Smooth muscle cell (in vitro differentiated cells): ENCODE results near the gene SUOX. TPM values are rescaled to one million over a fixed set of nuclear protein-coding genes. Genes with fewer than 3 reads are reported as not detected.
"Not testable (repeated sequence)": the region's sequence is repeated elsewhere in the genome, so short reads cannot be mapped to it uniquely, and the experiment has no call there.

Experiments
- DNase-seq: peaks from one replicate; lab custom pipeline; 2025; ENCODE audit not compliant: unreplicated experiment; lab: John Stamatoyannopoulos, UW
- H2AFZ ChIP-seq: fragments of 200-600 bp; sonication (generic); 2 replicates; pipeline ENCODE4 v1.6.0; 2016; ENCODE audit warnings: antibody characterized with exemption, low read depth, mild to moderate bottlenecking
- H3F3A ChIP-seq: fragments of 200-600 bp; sonication (generic); 2 replicates; pipeline ENCODE4 v1.6.0; 2017; ENCODE audit warnings: antibody characterized with exemption, low read depth
- H3K27ac ChIP-seq: fragments of 200-600 bp; sonication (generic); 2 replicates; pipeline ENCODE4 v1.5.1; 2016; ENCODE audit warnings: low read depth, mild to moderate bottlenecking
- H3K27me3 ChIP-seq: fragments of 200-600 bp; sonication (generic); 2 replicates; pipeline ENCODE4 v1.6.1; 2016; ENCODE audit warnings: low read depth, mild to moderate bottlenecking
- H3K36me3 ChIP-seq: fragments of 200-600 bp; sonication (generic); 2 replicates; pipeline ENCODE4 v1.5.1; 2016; ENCODE audit warnings: low read depth
- H3K4me1 ChIP-seq: fragments of 200-600 bp; sonication (generic); 2 replicates; pipeline ENCODE4 v1.5.1; 2016; ENCODE audit warnings: low read depth
- H3K4me2 ChIP-seq: fragments of 200-600 bp; sonication (generic); 2 replicates; pipeline ENCODE4 v1.6.0; 2016; ENCODE audit warnings: mild to moderate bottlenecking
- H3K4me3 ChIP-seq: fragments of 200-600 bp; sonication (generic); 2 replicates; pipeline ENCODE4 v1.5.1; 2016; ENCODE audit warnings: mild to moderate bottlenecking
- H3K79me2 ChIP-seq: fragments of 200-600 bp; sonication (generic); 2 replicates; pipeline ENCODE4 v1.6.0; 2016; ENCODE audit warnings: low read depth, mild to moderate bottlenecking
- H3K9ac ChIP-seq: fragments of 200-600 bp; sonication (generic); 2 replicates; pipeline ENCODE4 v1.6.0; 2016; ENCODE audit warnings: low read depth
- H3K9me3 ChIP-seq: fragments of 200-600 bp; sonication (generic); replicated peaks from 2 replicates; pipeline ENCODE4 v1.5.1; 2016; ENCODE audit warnings: low read depth
- H4K20me1 ChIP-seq: fragments of 200-600 bp; sonication (generic); 2 replicates; pipeline ENCODE4 v1.6.0; 2016; ENCODE audit warnings: low read depth
- WGBS: methylation state at CpG from one replicate; pipeline ENCODE4 v1.1.7; 2016; ENCODE audit warnings: low lambda C conversion rate; 5-methylcytosine and 5-hydroxymethylcytosine counted together
- polyA plus RNA-seq: library from polyadenylated mRNA; unstranded; fragments of >200 nt; fragmentation: Nextera tagmentation; extraction: Ambion mirVana; gene quantifications from 2 replicates; pipeline ENCODE4 v1.2.1, GENCODE V29; 2016
- total RNA-seq: library from RNA; depleted of rRNA; stranded (reverse); fragments of >200 nt; gene quantifications from 2 replicates; pipeline ENCODE4 v1.2.3, GENCODE V29; 2014
- TF ChIP-seq, protein P1 (sequence below): fragments of 200-600 bp; sonication (generic); IDR thresholded peaks from 2 replicates; pipeline ENCODE4 v1.5.1; 2017; ENCODE audit warnings: borderline replicate concordance, mild to moderate bottlenecking, antibody characterized with exemption; ENCODE audit not compliant: insufficient read depth, poor library complexity, severe bottlenecking

SUOX gene
- total and polyA plus RNA-seq, 2 experiments from 2014 or later = 12.8 to 19.1 TPM

DNA sequence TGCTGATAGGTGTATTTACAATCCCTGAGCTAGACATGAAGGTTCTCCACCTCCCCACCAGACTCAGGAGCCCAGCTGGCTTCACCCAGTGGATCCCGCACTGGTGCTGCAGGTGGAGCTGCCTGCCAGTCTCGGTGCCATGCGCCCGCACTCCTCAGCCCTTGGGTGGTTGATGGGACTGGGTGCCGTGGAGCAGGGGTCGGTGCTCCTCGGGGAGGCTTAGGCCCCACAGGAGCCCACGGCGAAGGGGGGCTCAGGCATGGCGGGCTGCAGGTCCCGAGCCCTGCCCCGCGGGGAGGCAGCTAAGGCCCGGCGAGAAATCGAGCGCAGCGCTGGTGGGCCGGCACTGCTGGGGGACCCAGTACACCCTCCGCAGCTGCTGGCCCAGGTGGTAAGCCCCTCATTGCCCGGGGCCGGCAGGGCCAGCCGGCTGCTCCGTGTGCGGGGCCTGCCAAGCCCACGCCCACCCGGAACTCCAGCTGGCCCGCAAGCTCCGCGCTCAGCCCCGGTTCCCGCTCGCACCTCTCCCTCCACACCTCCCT, 3.0 kb downstream of the SUOX start:
- not testable (repeated sequence) for H3K4me2 ChIP-seq, H2AFZ ChIP-seq, H3K27me3 ChIP-seq, H3K9ac ChIP-seq, DNase-seq, H3K4me3 ChIP-seq, H4K20me1 ChIP-seq, H3K4me1 ChIP-seq, H3F3A ChIP-seq, H3K79me2 ChIP-seq, H3K36me3 ChIP-seq, H3K27ac ChIP-seq, H3K9me3 ChIP-seq
- 99% methylated on average over 27 of the region's 33 CpGs for WGBS

DNA sequence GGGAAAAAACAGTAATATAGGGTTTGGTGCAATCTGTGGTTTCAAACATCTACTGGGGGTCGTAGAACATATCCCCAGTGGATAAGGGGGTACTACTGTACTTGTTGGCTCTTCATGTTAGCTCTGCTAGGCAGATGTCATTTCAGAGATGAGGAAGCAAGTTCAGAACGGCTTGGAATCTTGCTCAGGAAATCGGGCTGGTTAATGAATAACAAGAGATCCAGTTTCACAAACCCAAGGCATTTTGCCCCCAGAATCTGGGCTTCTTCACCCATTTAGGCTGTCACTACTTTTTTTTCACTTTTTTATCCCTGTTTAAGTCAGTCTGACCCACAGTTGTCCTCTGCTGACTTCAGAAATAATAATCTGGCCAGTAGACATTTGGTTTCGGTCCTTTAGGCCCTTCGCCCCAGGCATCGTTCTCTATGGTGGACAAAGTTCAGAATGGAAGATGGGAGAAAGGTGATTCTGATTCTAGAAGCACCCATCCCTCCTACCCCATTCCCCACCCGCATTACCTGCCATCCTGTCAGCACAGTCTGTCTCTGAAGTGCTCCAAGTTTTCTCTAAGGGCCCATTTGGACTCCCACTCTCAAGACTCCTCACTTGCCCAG, 4.5 kb downstream of the SUOX start:
- Histone ChIP-seq H3K27ac (no peak overlapping the region), H2AFZ (no peak overlapping the region), H3K79me2 (peaks cover 5% of the 10 kb centered on the region), H3K4me3 (no peak overlapping the region), H3K4me2 (no peak overlapping the region), H3K9ac (no peak overlapping the region), H3F3A (peaks cover 2% of the 10 kb centered on the region), H3K36me3 (no peaks in the 10 kb centered on the region), H4K20me1 (no peaks in the 10 kb centered on the region), H3K4me1 (peaks cover 5% of the 10 kb centered on the region), H3K9me3 (no peaks in the 10 kb centered on the region), H3K27me3 (no peaks in the 10 kb centered on the region)
- WGBS = 93% methylated on average over 7 of the region's 7 CpGs
- TF ChIP-seq, protein P1, sequence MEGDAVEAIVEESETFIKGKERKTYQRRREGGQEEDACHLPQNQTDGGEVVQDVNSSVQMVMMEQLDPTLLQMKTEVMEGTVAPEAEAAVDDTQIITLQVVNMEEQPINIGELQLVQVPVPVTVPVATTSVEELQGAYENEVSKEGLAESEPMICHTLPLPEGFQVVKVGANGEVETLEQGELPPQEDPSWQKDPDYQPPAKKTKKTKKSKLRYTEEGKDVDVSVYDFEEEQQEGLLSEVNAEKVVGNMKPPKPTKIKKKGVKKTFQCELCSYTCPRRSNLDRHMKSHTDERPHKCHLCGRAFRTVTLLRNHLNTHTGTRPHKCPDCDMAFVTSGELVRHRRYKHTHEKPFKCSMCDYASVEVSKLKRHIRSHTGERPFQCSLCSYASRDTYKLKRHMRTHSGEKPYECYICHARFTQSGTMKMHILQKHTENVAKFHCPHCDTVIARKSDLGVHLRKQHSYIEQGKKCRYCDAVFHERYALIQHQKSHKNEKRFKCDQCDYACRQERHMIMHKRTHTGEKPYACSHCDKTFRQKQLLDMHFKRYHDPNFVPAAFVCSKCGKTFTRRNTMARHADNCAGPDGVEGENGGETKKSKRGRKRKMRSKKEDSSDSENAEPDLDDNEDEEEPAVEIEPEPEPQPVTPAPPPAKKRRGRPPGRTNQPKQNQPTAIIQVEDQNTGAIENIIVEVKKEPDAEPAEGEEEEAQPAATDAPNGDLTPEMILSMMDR = no peak
- no peak for DNase-seq

DNA sequence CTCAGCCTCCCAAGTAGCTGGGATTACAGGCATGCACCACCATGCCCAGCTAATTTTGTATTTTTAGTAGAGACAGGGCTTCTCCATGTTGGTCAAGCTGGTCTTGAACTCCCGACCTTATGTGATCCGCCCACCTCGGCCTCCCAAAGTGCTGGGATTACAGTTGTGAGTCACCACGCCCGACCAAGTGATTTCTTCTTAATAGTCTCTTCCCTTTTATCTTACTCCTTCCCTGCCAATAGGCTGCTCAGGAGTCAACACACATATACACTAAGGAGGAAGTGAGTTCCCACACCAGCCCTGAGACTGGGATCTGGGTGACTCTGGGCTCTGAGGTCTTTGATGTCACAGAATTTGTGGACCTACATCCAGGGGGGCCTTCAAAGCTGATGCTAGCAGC, 6.3 kb downstream of the SUOX start:
- not testable (repeated sequence) for H3K27ac ChIP-seq, H2AFZ ChIP-seq, DNase-seq, H3K36me3 ChIP-seq, H3K4me1 ChIP-seq, H3K9ac ChIP-seq, H3K79me2 ChIP-seq, H4K20me1 ChIP-seq, H3K9me3 ChIP-seq, H3K27me3 ChIP-seq, H3F3A ChIP-seq, H3K4me3 ChIP-seq, H3K4me2 ChIP-seq
- 87% methylated on average over 5 of the region's 5 CpGs for WGBS

GRCh38 chr12:56004211-56004610, 7.1 kb downstream of the SUOX start:
- Histone ChIP-seq H3F3A (no peaks in the 10 kb centered on the region), H3K79me2 (no peaks in the 10 kb centered on the region), H4K20me1 (no peaks in the 10 kb centered on the region), H2AFZ (no peak overlapping the region), H3K9me3 (no peaks in the 10 kb centered on the region), H3K4me1 (peaks cover 8% of the 10 kb centered on the region), H3K9ac (no peak overlapping the region), H3K36me3 (no peaks in the 10 kb centered on the region), H3K27me3 (no peaks in the 10 kb centered on the region), H3K27ac (no peak overlapping the region), H3K4me3 (no peak overlapping the region), H3K4me2 (no peak overlapping the region)
- WGBS = 98% methylated on average over 10 of the region's 10 CpGs
- TF ChIP-seq, protein P1 = no peak
- DNase-seq = no peak
